Hepatocyte (in vitro differentiated cells): Measurements from ENCODE around the gene CPNE6. TPM values are rescaled to one million over a fixed set of nuclear protein-coding genes. Genes with fewer than 3 reads are reported as not detected.

Source experiments
- DNase-seq: peaks from one replicate; pipeline ENCODE4 v3.0.0-alpha.2; 2016; ENCODE audit warnings: low spot score
- H2AFZ ChIP-seq: fragments of 200-600 bp; sonication (generic); 2 replicates; pipeline ENCODE4 v1.6.0; 2016; ENCODE audit warnings: antibody characterized with exemption, mild to moderate bottlenecking
- H3K27ac ChIP-seq: fragments of 200-600 bp; sonication (generic); 2 replicates; pipeline ENCODE4 v1.5.1; 2016; ENCODE audit warnings: mild to moderate bottlenecking
- H3K27me3 ChIP-seq: fragments of 200-600 bp; sonication (generic); 2 replicates; pipeline ENCODE4 v1.6.1; 2016
- H3K36me3 ChIP-seq: fragments of 200-600 bp; sonication (generic); replicated peaks from 2 replicates; pipeline ENCODE4 v1.5.1; 2016; ENCODE audit warnings: low read depth; ENCODE audit not compliant: insufficient read depth
- H3K4me1 ChIP-seq: fragments of 200-600 bp; sonication (generic); 2 replicates; pipeline ENCODE4 v1.5.1; 2016; ENCODE audit warnings: mild to moderate bottlenecking, moderate library complexity; ENCODE audit not compliant: insufficient read depth
- H3K4me2 ChIP-seq: fragments of 200-600 bp; sonication (generic); 2 replicates; pipeline ENCODE4 v1.6.0; 2016
- H3K4me3 ChIP-seq: fragments of 200-600 bp; sonication (generic); 2 replicates; pipeline ENCODE4 v1.5.1; 2016; ENCODE audit warnings: mild to moderate bottlenecking
- H3K79me2 ChIP-seq: fragments of 200-600 bp; sonication (generic); 2 replicates; pipeline ENCODE4 v1.6.0; 2017; ENCODE audit warnings: mild to moderate bottlenecking
- H3K9me2 ChIP-seq: fragments of 200-600 bp; sonication (generic); replicated peaks from 2 replicates; pipeline ENCODE4 v1.6.0; 2017; ENCODE audit warnings: mild to moderate bottlenecking; ENCODE audit not compliant: insufficient read depth
- H3K9me3 ChIP-seq: fragments of 200-600 bp; sonication (generic); 2 replicates; pipeline ENCODE4 v1.5.1; 2016; ENCODE audit warnings: low read depth, mild to moderate bottlenecking
- H4K20me1 ChIP-seq: fragments of 200-600 bp; sonication (generic); 2 replicates; pipeline ENCODE4 v1.6.0; 2016; ENCODE audit warnings: mild to moderate bottlenecking; ENCODE audit not compliant: insufficient read depth, poor library complexity, severe bottlenecking
- EZH2 ChIP-seq: fragments of 200-600 bp; sonication (generic); IDR thresholded peaks from 2 replicates; pipeline ENCODE4 v1.6.1; 2016; ENCODE audit warnings: antibody characterized with exemption, mild to moderate bottlenecking, borderline replicate concordance
- EZH2phosphoT487 ChIP-seq: fragments of 200-600 bp; sonication (generic); IDR thresholded peaks from one replicate; pipeline ENCODE4 v1.6.1; 2018; ENCODE audit warnings: antibody characterized with exemption, mild to moderate bottlenecking, low read depth, moderate library complexity; ENCODE audit not compliant: unreplicated experiment, severe bottlenecking
- WGBS: methylation state at CpG from one replicate; pipeline ENCODE4 v1.1.6; 2016; ENCODE audit warnings: low lambda C conversion rate; ENCODE audit errors: missing lambda C conversion rate; 5-methylcytosine and 5-hydroxymethylcytosine counted together
- polyA plus RNA-seq: library from polyadenylated mRNA; unstranded; fragments of >200 nt; fragmentation: Nextera tagmentation; extraction: Ambion mirVana; gene quantifications from 2 replicates; pipeline ENCODE4 v1.2.1, GENCODE V29; 2016
- total RNA-seq: library from RNA; depleted of rRNA; stranded (reverse); fragments of >200 nt; gene quantifications from 2 replicates; pipeline ENCODE4 v1.2.3, GENCODE V29; 2014
- TF ChIP-seq, protein P1 (sequence below): fragments of 200-600 bp; sonication (generic); IDR thresholded peaks from 2 replicates; pipeline ENCODE4 v1.5.1; 2016; ENCODE audit warnings: antibody characterized with exemption, mild to moderate bottlenecking; ENCODE audit not compliant: poor library complexity

Gene CPNE6
- total and polyA plus RNA-seq, 2 experiments from 2014 or later: not detected

DNA sequence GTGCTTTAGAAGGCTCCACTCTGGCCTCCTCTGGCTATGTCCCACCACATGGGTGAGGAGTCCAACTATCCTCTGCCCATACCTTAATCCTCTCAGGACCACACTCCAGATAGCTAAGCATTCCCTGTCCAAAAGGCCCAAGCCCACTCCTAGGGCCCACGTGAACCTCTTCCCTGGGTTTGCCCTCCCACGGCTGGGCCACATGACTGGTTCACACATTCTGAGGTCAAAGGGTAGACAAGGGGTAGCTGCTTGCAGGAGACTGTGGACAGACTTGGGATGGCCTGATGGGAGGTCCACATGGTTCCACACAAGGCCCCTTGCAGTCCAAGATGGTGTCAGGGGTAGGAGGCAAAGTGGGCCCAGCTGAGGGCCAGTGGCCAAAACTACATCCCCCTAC lies 16.7 kb downstream of the CPNE6 start:
- no peak overlapping the region for H2AFZ ChIP-seq
- no peak overlapping the region for H3K4me3 ChIP-seq
- no peaks in the 10 kb centered on the region for H4K20me1 ChIP-seq
- DNase-seq: no peak
- H3K9me2 ChIP-seq: no peaks in the 10 kb centered on the region
- H3K79me2 ChIP-seq: no peaks in the 10 kb centered on the region
- H3K4me2 ChIP-seq: no peak overlapping the region
- H3K27me3 ChIP-seq: no peaks in the 10 kb centered on the region
- peaks cover 2% of the 10 kb centered on the region for H3K4me1 ChIP-seq
- WGBS: 90% methylated on average over 2 of the region's 2 CpGs
- no peaks in the 10 kb centered on the region for H3K36me3 ChIP-seq
- H3K27ac ChIP-seq: no peak overlapping the region
- no peak for TF ChIP-seq EZH2phosphoT487
- no peak for TF ChIP-seq EZH2
- TF ChIP-seq, protein P1, sequence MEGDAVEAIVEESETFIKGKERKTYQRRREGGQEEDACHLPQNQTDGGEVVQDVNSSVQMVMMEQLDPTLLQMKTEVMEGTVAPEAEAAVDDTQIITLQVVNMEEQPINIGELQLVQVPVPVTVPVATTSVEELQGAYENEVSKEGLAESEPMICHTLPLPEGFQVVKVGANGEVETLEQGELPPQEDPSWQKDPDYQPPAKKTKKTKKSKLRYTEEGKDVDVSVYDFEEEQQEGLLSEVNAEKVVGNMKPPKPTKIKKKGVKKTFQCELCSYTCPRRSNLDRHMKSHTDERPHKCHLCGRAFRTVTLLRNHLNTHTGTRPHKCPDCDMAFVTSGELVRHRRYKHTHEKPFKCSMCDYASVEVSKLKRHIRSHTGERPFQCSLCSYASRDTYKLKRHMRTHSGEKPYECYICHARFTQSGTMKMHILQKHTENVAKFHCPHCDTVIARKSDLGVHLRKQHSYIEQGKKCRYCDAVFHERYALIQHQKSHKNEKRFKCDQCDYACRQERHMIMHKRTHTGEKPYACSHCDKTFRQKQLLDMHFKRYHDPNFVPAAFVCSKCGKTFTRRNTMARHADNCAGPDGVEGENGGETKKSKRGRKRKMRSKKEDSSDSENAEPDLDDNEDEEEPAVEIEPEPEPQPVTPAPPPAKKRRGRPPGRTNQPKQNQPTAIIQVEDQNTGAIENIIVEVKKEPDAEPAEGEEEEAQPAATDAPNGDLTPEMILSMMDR: no peak
- H3K9me3 ChIP-seq: no peaks in the 10 kb centered on the region

DNA sequence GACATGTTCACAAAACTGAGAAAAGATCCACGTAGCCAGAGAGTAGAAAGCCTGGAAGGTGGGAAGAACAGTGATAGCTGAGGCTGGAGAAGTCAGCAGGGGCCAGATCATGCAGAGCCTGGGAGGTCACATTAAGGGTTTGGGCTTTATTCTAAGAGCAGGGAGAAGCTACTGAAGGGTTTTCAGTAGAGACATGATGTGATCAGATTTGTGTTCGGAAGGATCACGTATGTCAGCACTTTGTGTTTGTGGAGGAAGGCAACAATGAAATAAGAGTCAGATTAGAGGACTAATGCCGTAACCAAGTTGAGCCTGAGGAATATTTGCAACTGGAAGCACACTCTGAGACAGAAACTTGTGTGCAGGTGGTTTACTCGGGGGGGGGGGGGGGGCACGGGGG lies 18.5 kb downstream of the CPNE6 start:
- Histone ChIP-seq H3K4me2 (no peak overlapping the region), H3K27me3 (no peaks in the 10 kb centered on the region), H3K4me1 (peaks cover 8% of the 10 kb centered on the region), H3K4me3 (no peak overlapping the region), H3K27ac (no peak overlapping the region), H3K9me3 (no peaks in the 10 kb centered on the region), H4K20me1 (no peaks in the 10 kb centered on the region), H3K9me2 (no peaks in the 10 kb centered on the region), H3K79me2 (peaks cover 3% of the 10 kb centered on the region), H3K36me3 (no peaks in the 10 kb centered on the region), H2AFZ (no peak overlapping the region)
- TF ChIP-seq EZH2phosphoT487: no peak
- TF ChIP-seq, protein P1: no peak
- no peak for TF ChIP-seq EZH2
- 94% methylated on average over 5 of the region's 6 CpGs for WGBS
- no peak for DNase-seq

DNA sequence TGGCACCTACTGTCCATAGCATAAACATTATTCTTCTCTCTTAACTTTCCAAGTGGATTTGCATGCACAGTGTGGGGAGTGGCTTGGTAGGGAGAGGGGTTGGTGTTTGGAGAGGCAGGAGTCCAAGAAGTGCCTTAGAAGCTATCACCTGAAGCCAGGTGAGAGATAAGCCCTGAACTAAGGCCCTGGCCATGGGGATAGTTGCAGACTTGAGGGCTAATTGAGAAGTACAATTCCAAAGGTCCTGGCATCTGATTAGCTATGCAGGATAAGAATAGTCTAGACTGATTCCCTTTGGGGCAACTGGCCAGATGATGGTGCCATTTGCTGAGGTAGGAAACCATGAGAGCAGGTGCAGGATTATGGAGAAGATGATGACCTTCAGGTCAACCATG lies 20.7 kb downstream of the CPNE6 start:
- Histone ChIP-seq H3K4me2 (no peak overlapping the region), H3K79me2 (peaks cover 22% of the 10 kb centered on the region), H3K4me3 (no peak overlapping the region), H4K20me1 (no peaks in the 10 kb centered on the region), H3K27ac (no peak overlapping the region), H3K4me1 (peaks cover 12% of the 10 kb centered on the region), H3K9me3 (no peaks in the 10 kb centered on the region), H3K9me2 (no peaks in the 10 kb centered on the region), H3K27me3 (no peaks in the 10 kb centered on the region), H3K36me3 (no peaks in the 10 kb centered on the region), H2AFZ (no peak overlapping the region)
- DNase-seq: peak; percentile 38
- TF ChIP-seq EZH2phosphoT487 (no peak), EZH2 (no peak)
- TF ChIP-seq, protein P1: no peak

DNA sequence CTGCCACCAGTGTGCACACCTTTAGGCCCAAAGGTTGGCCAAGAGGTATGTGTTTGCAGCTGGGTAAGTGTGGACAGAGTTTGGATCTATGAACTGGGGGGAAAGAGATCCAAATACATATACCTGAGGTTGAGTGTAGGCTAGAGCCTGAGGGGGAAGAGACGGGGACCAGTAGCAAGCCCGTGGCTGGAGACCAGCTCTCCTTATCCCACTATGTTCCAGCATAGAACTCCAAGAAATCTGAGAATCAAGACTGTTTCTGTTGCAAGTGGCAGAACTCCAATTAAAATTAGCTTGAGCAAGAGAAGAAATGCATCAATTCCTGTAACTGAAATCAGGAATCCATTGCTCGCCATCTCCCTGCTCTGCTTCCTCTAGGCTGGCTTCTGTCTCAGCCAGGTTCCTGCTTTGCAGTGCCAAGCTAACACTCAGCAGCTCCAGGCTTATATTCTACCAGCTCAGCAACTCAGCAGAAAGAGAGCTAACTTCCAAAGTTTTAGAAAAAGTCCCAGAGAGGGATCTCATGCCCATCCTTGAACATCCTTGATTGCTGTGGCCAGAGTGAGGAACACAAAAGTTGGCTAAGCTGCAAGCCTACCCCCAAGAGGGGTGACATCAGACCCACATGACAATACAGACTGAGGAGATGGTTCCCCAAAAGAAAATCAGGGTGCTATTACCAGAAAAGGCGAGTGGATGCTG lies 21.3 kb downstream of the CPNE6 start:
- DNase-seq: peak; percentile 4
- Histone ChIP-seq H3K4me1 (peaks cover 12% of the 10 kb centered on the region), H3K36me3 (no peaks in the 10 kb centered on the region), H3K4me3 (no peak overlapping the region), H3K79me2 (peaks cover 24% of the 10 kb centered on the region), H3K4me2 (no peak overlapping the region), H4K20me1 (no peaks in the 10 kb centered on the region), H2AFZ (no peak overlapping the region), H3K27me3 (no peaks in the 10 kb centered on the region), H3K27ac (peak overlapping the region; percentile 95), H3K9me3 (no peaks in the 10 kb centered on the region), H3K9me2 (no peaks in the 10 kb centered on the region)
- no peak for TF ChIP-seq EZH2phosphoT487
- TF ChIP-seq EZH2: no peak
- TF ChIP-seq, protein P1: no peak
- WGBS: 100% methylated on average over 4 of the region's 4 CpGs
